Type B pancreatic cell (in vitro differentiated cells): ENCODE results near the gene TMEM205. TPM values are rescaled to one million over a fixed set of nuclear protein-coding genes. Genes with fewer than 3 reads are reported as not detected.
"Not testable (repeated sequence)": the region's sequence is repeated elsewhere in the genome, so short reads cannot be mapped to it uniquely, and the experiment has no call there.

Experiments
- DNase-seq: peaks from one replicate; pipeline ENCODE4 v3.0.0; 2021; ENCODE audit warnings: mixed read lengths; ENCODE audit not compliant: unreplicated experiment; ENCODE audit errors: extremely low spot score
- H3K27ac Mint-ChIP-seq: 2 replicates; pipeline ENCODE4 v1.8.0; 2021; ENCODE audit warnings: mild to moderate bottlenecking, mixed read lengths
- H3K27me3 Mint-ChIP-seq: 2 replicates; pipeline ENCODE4 v1.8.0; 2021; ENCODE audit warnings: mixed read lengths
- H3K36me3 Mint-ChIP-seq: 2 replicates; pipeline ENCODE4 v1.8.0; 2021; ENCODE audit warnings: mixed read lengths
- H3K4me1 Mint-ChIP-seq: one replicate; pipeline ENCODE4 v1.8.0; 2021; ENCODE audit warnings: mixed read lengths; ENCODE audit not compliant: unreplicated experiment
- H3K4me3 Mint-ChIP-seq: 2 replicates; pipeline ENCODE4 v1.8.0; 2021; ENCODE audit warnings: mild to moderate bottlenecking, mixed read lengths
- H3K9me3 Mint-ChIP-seq: 2 replicates; pipeline ENCODE4 v1.8.0; 2021; ENCODE audit warnings: mixed read lengths
- total RNA-seq: library from RNA; stranded (reverse); gene quantifications from 2 replicates; pipeline ENCODE4 v1.2.1, GENCODE V29; 2021; ENCODE audit warnings: low replicate concordance
- TF ChIP-seq, protein P1 (sequence below): fragments of 200-600 bp; sonication (generic); conservative IDR thresholded peaks from 2 replicates; pipeline ENCODE4 v1.5.0; 2021; ENCODE audit warnings: antibody characterized with exemption, mild to moderate bottlenecking

The TMEM205 gene
- total RNA-seq, 1 donor from 2014 or later = 58.6 TPM

DNA sequence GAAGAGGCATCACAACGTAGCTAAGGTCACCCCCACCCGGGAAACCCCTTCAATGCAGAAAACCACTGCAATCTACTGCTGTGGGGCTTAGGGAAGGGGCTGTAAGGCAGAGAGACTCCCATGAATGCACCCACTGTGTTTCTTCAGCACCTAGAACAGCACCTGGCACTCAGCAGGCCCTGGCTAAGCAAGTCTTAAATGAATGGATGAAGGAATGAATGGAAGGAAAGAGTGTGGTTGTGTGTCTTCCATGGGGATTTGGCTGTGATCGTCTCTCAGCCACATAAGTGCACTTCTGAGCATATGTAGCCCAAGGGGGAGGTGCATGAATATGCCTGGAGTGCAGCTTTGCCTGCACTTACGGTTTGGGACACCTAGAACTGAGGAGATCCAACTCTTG is 3.1 kb upstream of the TMEM205 start:
- no peaks in the 10 kb centered on the region for H3K36me3 Mint-ChIP-seq
- no peak for DNase-seq
- no peaks in the 10 kb centered on the region for H3K9me3 Mint-ChIP-seq
- no peak overlapping the region for H3K4me3 Mint-ChIP-seq
- TF ChIP-seq, protein P1, sequence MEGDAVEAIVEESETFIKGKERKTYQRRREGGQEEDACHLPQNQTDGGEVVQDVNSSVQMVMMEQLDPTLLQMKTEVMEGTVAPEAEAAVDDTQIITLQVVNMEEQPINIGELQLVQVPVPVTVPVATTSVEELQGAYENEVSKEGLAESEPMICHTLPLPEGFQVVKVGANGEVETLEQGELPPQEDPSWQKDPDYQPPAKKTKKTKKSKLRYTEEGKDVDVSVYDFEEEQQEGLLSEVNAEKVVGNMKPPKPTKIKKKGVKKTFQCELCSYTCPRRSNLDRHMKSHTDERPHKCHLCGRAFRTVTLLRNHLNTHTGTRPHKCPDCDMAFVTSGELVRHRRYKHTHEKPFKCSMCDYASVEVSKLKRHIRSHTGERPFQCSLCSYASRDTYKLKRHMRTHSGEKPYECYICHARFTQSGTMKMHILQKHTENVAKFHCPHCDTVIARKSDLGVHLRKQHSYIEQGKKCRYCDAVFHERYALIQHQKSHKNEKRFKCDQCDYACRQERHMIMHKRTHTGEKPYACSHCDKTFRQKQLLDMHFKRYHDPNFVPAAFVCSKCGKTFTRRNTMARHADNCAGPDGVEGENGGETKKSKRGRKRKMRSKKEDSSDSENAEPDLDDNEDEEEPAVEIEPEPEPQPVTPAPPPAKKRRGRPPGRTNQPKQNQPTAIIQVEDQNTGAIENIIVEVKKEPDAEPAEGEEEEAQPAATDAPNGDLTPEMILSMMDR = no peak
- no peaks in the 10 kb centered on the region for H3K27me3 Mint-ChIP-seq
- no peak overlapping the region for H3K27ac Mint-ChIP-seq
- peaks cover 27% of the 10 kb centered on the region for H3K4me1 Mint-ChIP-seq

DNA sequence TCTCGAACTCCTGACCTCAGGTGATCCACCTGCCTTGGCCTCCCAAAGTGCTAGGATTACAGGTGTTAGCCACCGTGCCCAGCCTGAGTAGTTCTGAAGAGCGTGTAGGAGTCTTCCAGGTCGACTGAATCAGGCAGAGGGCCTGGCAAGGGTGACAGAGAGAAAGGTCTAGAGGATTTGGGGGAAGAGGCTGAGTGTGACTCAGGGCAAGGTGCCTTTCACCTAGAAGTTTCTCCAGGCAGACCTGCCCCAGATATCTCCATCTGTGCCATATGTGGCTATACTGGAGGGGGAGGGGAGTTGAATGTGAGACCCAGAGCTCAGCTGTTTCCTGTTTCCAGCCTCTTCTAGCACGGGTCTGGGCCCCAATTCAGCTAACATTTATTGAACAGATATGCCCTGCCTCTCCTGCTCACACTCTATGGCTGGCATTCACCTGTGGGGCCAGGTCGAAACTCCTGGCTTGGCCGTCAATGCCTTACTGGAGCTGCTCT is 1.5 kb upstream of the TMEM205 start:
- Mint-ChIP-seq H3K4me3 (peak overlapping the region; percentile 98), H3K27ac (peak overlapping the region; percentile 56), H3K27me3 (no peaks in the 10 kb centered on the region), H3K9me3 (no peaks in the 10 kb centered on the region), H3K36me3 (no peaks in the 10 kb centered on the region), H3K4me1 (peaks cover 28% of the 10 kb centered on the region)
- TF ChIP-seq, protein P1 = no peak
- no peak for DNase-seq

DNA sequence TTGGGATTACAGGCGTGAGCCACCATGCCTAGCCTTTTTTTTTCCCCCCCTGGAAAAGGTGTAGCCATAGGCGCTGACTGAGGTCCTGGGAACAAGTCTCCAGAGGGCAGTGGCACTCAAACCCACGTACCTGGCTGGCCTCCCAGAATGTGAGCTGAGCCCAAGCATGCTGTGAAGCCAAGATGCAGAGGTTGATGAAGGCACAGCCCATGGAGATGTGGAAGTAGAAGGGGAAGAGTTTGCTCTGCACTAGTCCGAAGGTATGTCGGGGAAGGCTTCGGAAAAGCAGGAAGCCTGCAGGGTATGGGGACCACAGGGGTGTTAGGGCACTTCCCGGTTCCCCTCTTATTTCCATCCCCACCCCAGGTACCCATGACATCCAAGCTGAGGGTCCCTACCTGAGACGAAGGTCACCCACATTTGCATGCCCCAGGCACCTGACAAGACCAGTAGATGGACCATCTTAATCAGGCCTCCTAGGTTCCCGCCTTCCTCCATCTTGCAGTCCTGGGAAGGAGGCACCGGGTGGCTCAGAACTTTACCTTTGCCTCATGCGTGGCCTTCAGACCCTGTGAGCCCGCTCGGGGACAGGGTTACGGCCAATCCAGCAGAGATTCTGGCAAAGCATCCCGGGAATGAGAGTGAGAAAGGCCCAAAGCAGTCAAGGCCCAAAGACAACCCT is 805 bp downstream of the TMEM205 start:
- DNase-seq = no peak
- H3K27me3 Mint-ChIP-seq = no peaks in the 10 kb centered on the region
- peak overlapping the region; percentile 97 for H3K27ac Mint-ChIP-seq
- no peaks in the 10 kb centered on the region for H3K36me3 Mint-ChIP-seq
- TF ChIP-seq, protein P1 = no peak
- peak overlapping the region; percentile 98 for H3K4me3 Mint-ChIP-seq
- H3K9me3 Mint-ChIP-seq = no peaks in the 10 kb centered on the region
- H3K4me1 Mint-ChIP-seq = peaks cover 28% of the 10 kb centered on the region

DNA sequence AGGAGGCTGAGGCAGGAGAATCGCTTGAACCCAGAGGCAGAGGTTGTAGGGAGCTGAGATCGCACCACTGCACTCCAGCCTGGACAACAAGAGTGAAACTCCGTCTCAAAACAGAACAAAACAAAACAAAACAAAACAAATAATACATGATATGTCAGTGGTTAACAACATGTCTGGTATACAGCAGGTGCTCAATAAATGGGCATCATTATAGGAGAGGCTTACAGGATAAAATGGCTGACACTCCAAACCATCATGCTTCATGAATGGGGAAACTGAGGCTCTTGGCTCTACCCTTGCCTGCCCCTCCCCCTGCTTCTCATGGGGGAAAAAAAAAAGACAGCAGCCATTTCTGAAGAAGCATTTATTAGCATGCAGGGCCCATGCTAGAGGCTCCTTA is 3.6 kb downstream of the TMEM205 start:
- H3K4me3 Mint-ChIP-seq = no peak overlapping the region
- H3K27ac Mint-ChIP-seq = no peak overlapping the region
- no peaks in the 10 kb centered on the region for H3K27me3 Mint-ChIP-seq
- H3K9me3 Mint-ChIP-seq = no peaks in the 10 kb centered on the region
- no peak for DNase-seq
- H3K4me1 Mint-ChIP-seq = peaks cover 32% of the 10 kb centered on the region
- TF ChIP-seq, protein P1 = no peak
- no peaks in the 10 kb centered on the region for H3K36me3 Mint-ChIP-seq

DNA sequence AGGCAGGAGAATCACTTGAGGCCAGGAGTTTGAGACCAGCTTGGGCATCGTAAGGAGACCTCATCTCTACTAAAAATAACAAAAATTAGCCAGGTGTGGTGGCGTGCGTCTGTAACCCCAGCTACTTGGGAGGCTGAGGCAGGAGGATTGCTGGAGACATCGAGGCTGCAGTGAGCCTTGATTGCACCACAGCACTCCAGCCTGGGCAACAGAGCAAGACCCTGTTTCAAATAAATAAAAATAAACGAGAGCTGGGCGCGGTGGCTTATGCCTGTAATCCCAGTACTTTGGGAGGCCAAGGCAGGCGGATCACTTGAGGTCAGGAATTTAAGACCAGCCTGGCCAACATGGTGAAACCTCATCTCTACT is 6.0 kb downstream of the TMEM205 start:
- Mint-ChIP-seq H3K4me3 (peak overlapping the region; percentile 86), H3K4me1 (peaks cover 11% of the 10 kb centered on the region), H3K36me3 (peaks cover 14% of the 10 kb centered on the region)
- H3K9me3 Mint-ChIP-seq, H3K27ac Mint-ChIP-seq, DNase-seq, H3K27me3 Mint-ChIP-seq: not testable (repeated sequence)

DNA sequence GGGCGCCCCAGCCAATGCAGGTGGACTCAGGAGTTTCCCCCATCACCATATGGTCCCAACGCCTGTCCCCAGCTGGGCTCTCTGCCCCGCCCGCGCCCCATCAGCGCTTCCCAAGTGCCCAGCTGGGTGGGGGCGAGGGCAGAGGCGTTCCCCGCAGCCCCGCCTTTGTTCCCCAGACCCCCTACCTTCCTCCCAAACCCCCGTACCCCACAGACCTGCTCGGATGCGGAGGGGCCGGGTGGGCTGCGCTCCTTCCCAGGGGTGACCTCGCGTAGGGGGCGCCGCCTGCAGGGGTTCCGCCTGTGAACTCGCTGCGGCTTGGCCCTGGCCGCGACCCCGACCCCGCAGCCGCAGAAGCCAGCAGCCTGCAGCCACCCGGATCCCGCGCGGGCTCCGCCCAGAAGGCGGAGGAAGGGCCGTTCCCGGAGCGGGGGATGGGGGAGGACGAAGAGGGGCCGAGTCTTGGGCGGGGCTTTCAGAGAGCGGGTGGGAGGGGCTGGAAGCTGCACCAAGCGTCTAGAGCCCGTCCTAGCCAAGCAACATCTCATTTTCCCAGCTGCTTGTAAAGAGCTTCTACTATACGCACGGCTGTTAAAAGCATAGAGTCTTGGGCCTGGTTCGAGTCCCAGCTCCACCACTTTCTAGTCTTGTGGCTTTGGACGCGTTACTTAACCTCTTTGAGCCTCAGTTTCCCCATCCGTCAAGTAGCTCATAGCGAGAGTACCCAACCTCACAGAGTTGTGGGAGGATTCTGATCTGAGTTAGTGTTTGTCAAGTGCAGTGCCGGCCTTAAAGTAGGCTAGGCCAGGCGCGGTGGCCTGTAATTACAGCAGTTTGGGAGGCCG is 6.6 kb downstream of the TMEM205 start, which contains the start of gene RAB3D:
Gene RAB3D (minus strand): TSS at position 404 of the 845 bp plus-strand sequence. CDS start 2,258 bp downstream, outside the sequence.
- peaks cover 9% of the 10 kb centered on the region for H3K4me1 Mint-ChIP-seq
- H3K36me3 Mint-ChIP-seq = peaks cover 15% of the 10 kb centered on the region
- peak within 1 kb of the TSS; percentile 70 for H3K27ac Mint-ChIP-seq
- peak; percentile 94 for DNase-seq
- H3K4me3 Mint-ChIP-seq = peak within 1 kb of the TSS; percentile 86
- H3K27me3 Mint-ChIP-seq = no peaks in the 10 kb centered on the region
- TF ChIP-seq, protein P1 = no peak
- no peaks in the 10 kb centered on the region for H3K9me3 Mint-ChIP-seq
